Fibroblast of skin of scalp (primary cell): ENCODE measurements around the gene STK32A.

Source experiments
- DNase-seq: peaks from one replicate; pipeline ENCODE4 v3.0.0-alpha.2; 2013

The STK32A gene

GRCh38 chr5:147426640-147427327, 192.0 kb downstream of the STK32A start:
- no peak for DNase-seq

- peak; percentile 40 for DNase-seq
Observed at GRCh38 chr5:147427521-147428401, 192.9 kb downstream of the STK32A start.

GRCh38 chr5:147430628-147431027, 195.8 kb downstream of the STK32A start:
- DNase-seq: no peak

GRCh38 chr5:147431586-147431985, 196.8 kb downstream of the STK32A start:
- DNase-seq: no peak

GRCh38 chr5:147432323-147432722, 197.5 kb downstream of the STK32A start:
- DNase-seq: no peak

- DNase-seq: no peak
Observed at GRCh38 chr5:147434049-147434448, 199.2 kb downstream of the STK32A start.

GRCh38 chr5:147436596-147436995, 201.8 kb downstream of the STK32A start:
- DNase-seq: no peak

- DNase-seq: peak; percentile 89
Observed at GRCh38 chr5:147437161-147437596, 202.4 kb downstream of the STK32A start.
